OCI-LY7 (cell line): ENCODE measurements around the gene ZNF143.

Source experiments
- EZH2phosphoT487 ChIP-seq: fragments of 200-600 bp; sonication (generic); IDR thresholded peaks from 2 replicates; pipeline ENCODE4 v1.6.1; 2018; ENCODE audit warnings: low read depth, borderline replicate concordance, mild to moderate bottlenecking, mixed run types, antibody characterized with exemption, low read length, moderate library complexity, mixed read lengths
- TF ChIP-seq, protein P1 (sequence below): fragments of 200-600 bp; sonication (generic); conservative IDR thresholded peaks from 2 replicates; pipeline ENCODE4 v1.5.1; 2014; ENCODE audit warnings: mild to moderate bottlenecking, antibody characterized with exemption, low read length, moderate library complexity, mixed read lengths

DNA sequence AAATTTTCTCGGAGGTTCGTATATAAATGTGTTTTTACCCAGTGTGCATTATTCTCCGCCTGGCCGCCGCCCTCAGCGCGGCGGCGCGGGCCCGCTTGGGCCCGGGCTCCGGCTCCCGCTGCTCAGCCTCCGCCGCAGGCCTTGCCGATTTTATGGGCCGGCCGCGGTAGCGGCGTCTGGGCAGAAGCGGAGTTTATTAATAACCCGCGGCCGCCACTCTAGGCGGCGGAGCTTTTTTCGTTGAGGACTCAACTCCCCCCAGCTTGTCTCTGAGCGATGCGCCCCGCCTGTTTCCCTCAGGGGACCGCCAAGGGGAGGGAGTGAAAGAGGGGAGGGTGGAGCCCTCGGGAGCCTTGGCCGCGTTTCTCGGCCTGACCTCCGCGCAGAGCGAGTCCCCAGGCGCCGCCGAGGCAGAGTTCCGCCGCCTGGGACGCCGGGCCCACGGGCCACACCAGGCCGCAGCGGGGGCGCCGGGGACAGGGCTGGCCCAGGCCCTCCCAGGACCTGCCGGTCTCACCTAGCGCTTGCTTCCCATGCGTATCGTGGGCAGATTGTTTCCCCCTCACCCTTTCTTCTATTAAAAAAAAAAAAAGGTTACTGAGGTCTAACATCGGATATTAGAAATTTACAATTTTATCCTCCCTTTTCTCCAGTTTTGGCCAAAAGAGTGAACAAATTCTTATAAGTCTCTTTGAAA lies 399 bp downstream of the ZNF143 start:
- TF ChIP-seq, protein P1, sequence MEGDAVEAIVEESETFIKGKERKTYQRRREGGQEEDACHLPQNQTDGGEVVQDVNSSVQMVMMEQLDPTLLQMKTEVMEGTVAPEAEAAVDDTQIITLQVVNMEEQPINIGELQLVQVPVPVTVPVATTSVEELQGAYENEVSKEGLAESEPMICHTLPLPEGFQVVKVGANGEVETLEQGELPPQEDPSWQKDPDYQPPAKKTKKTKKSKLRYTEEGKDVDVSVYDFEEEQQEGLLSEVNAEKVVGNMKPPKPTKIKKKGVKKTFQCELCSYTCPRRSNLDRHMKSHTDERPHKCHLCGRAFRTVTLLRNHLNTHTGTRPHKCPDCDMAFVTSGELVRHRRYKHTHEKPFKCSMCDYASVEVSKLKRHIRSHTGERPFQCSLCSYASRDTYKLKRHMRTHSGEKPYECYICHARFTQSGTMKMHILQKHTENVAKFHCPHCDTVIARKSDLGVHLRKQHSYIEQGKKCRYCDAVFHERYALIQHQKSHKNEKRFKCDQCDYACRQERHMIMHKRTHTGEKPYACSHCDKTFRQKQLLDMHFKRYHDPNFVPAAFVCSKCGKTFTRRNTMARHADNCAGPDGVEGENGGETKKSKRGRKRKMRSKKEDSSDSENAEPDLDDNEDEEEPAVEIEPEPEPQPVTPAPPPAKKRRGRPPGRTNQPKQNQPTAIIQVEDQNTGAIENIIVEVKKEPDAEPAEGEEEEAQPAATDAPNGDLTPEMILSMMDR, result no peak
- no peak for TF ChIP-seq EZH2phosphoT487
